K562 (cell line): ENCODE measurements around the gene BRSK1. TPM values are rescaled to one million over a fixed set of nuclear protein-coding genes. Genes with fewer than 3 reads are reported as not detected.

Experiments used
- BHLHE40 ChIP-seq: IDR thresholded peaks from 2 replicates; pipeline ENCODE4 v1.6.1; 2011; ENCODE audit warnings: low read length, improper control_type of control experiment
- BRF1 ChIP-seq: IDR thresholded peaks from 3 replicates; pipeline ENCODE4 v1.6.1; 2011; ENCODE audit warnings: borderline replicate concordance, mild to moderate bottlenecking; ENCODE audit not compliant: insufficient read length; ENCODE audit errors: extremely low read depth
- CTBP1 ChIP-seq: fragments of 450-650 bp; IDR thresholded peaks from 2 replicates; pipeline ENCODE4 v1.6.1; 2016; ENCODE audit warnings: borderline replicate concordance
- E2F3 ChIP-seq: fragments of 250-450 bp; sonication (Bioruptor Pico); IDR thresholded peaks from 2 replicates; pipeline ENCODE4 v1.4.0; 2020; ENCODE audit warnings: mild to moderate bottlenecking
- EHMT2 ChIP-seq: fragments of 450-650 bp; IDR thresholded peaks from 2 replicates; pipeline ENCODE4 v1.6.1; 2018; ENCODE audit warnings: antibody characterized with exemption
- GABPB1 ChIP-seq: sonication (generic); formaldehyde crosslinking; IDR thresholded peaks from 2 replicates; pipeline ENCODE4 v1.8.0; 2022; ENCODE audit warnings: mild to moderate bottlenecking, missing genetic modification reagents
- IFI16 ChIP-seq: fragments of 250-450 bp; sonication (Bioruptor Pico); IDR thresholded peaks from 2 replicates; pipeline ENCODE4 v2.1.2; 2022; ENCODE audit warnings: mild to moderate bottlenecking, inconsistent platforms
- KLF10 ChIP-seq: fragments of 250-450 bp; sonication (Bioruptor Pico); IDR thresholded peaks from 2 replicates; pipeline ENCODE4 v1.6.1; 2021; ENCODE audit warnings: matching md5 sums
- PHF20 ChIP-seq: fragments of 450-650 bp; IDR thresholded peaks from 2 replicates; pipeline ENCODE4 v1.6.1; 2018; ENCODE audit not compliant: partially characterized antibody
- SAP30 ChIP-seq: fragments of 200-600 bp; sonication (generic); IDR thresholded peaks from 2 replicates; pipeline ENCODE4 v1.6.1; 2012; ENCODE audit warnings: borderline replicate concordance, low read depth, mild to moderate bottlenecking, moderate library complexity, low read length, control low read depth, inconsistent platforms; ENCODE audit not compliant: insufficient read depth, poor library complexity, severe bottlenecking
- SRF ChIP-seq, 2 experiments: fragments of 250-450, 450-650 bp in 1 of 2; sonication (Bioruptor Pico) in 1 of 2; sonication (generic) in 1 of 2; formaldehyde crosslinking; IDR thresholded peaks; 2 replicates each; pipeline versions ENCODE4 v1.5.0 to v1.5.1; 2020 to 2022; ENCODE audit warnings: mild to moderate bottlenecking in 1 of 2, missing genetic modification reagents in 1 of 2
- TCFL5 ChIP-seq: fragments of 250-450 bp; sonication (Bioruptor Pico); conservative IDR thresholded peaks from 2 replicates; pipeline ENCODE4 v1.6.1; 2021; ENCODE audit warnings: mild to moderate bottlenecking, moderate library complexity, matching md5 sums
- ZKSCAN3 ChIP-seq: fragments of 250-450 bp; sonication (Bioruptor Pico); IDR thresholded peaks from 2 replicates; pipeline ENCODE4 v1.4.0; 2020
- ZNF445 ChIP-seq: fragments of 250-450 bp; sonication (Bioruptor Pico); IDR thresholded peaks from 2 replicates; pipeline ENCODE4 v1.4.0; 2020; ENCODE audit warnings: low read depth, mild to moderate bottlenecking, moderate library complexity
- ZNF766 ChIP-seq: fragments of 200-800 bp; sonication (Bioruptor generic); conservative IDR thresholded peaks from 2 replicates; pipeline ENCODE4 v1.6.1; 2016; ENCODE audit warnings: missing genetic modification characterization, missing compliant biosample characterization
- ZSCAN32 ChIP-seq: fragments of 450-650 bp; formaldehyde crosslinking; IDR thresholded peaks from 2 replicates; pipeline ENCODE4 v1.4.0; 2020; ENCODE audit warnings: mild to moderate bottlenecking, moderate library complexity
- polyA plus RNA-seq, 8 experiments: library from polyadenylated mRNA; depleted of rRNA in 4 of 8; stranded (reverse) in 5 of 8; unstranded in 3 of 8; fragments of >200 nt; fragmentation: Nextera tagmentation in 2 of 8; fragmentation: Illumina TruSeq in 1 of 8; extraction: Ambion mirVana in 2 of 8; extraction: Trizol in 1 of 8; gene quantifications; 2 replicates each; pipeline versions ENCODE4 v1.2.1 to v1.2.3, GENCODE V29; 2011 to 2014; ENCODE audit warnings: inconsistent platforms in 1 of 8, missing spikeins in 1 of 8
- total RNA-seq, 7 experiments: library from RNA; depleted of rRNA in 6 of 7; stranded (reverse); fragments of >200 nt in 6 of 7; fragmentation: Illumina TruSeq in 2 of 7; extraction: Trizol in 2 of 7; gene quantifications; 2 replicates each; pipeline versions ENCODE4 v1.2.1 to v1.2.3, GENCODE V29; 2011 to 2021; ENCODE audit warnings: low replicate concordance in 1 of 7
- TF ChIP-seq, protein P1 (sequence below): sonication (generic); formaldehyde crosslinking; IDR thresholded peaks from 2 replicates; pipeline ENCODE4 v1.8.1; 2023; ENCODE audit warnings: mild to moderate bottlenecking, missing genetic modification reagents, moderate library complexity
- TF ChIP-seq, protein P2 (sequence below): fragments of 450-650 bp; IDR thresholded peaks from 2 replicates; pipeline ENCODE4 v1.6.1; 2016; ENCODE audit warnings: missing biosample characterization, missing genetic modification characterization
- TF ChIP-seq, protein P3 (sequence below): fragments of 250-450 bp; sonication (Bioruptor Pico); IDR thresholded peaks from 2 replicates; pipeline ENCODE4 v1.5.0; 2020; ENCODE audit warnings: mild to moderate bottlenecking
- TF ChIP-seq, protein P4 (sequence below): IDR thresholded peaks from 2 replicates; pipeline ENCODE4 v1.6.1; 2011; ENCODE audit not compliant: insufficient read length; ENCODE audit errors: extremely low read depth
- TF ChIP-seq, protein P5 (sequence below), 2 experiments: fragments of 450-650 bp in 1 of 2; sonication (generic) in 1 of 2; formaldehyde crosslinking; conservative IDR thresholded peaks; 2 replicates each; pipeline versions ENCODE4 v1.4.0 to v1.8.1; 2020 to 2022; ENCODE audit warnings: mild to moderate bottlenecking in 1 of 2, missing genetic modification reagents in 1 of 2
- TF ChIP-seq, protein P6 (sequence below): fragments of 450-650 bp; formaldehyde crosslinking; IDR thresholded peaks from 2 replicates; pipeline ENCODE4 v1.4.0; 2022; ENCODE audit warnings: mild to moderate bottlenecking, moderate library complexity

Gene BRSK1
- total and polyA plus RNA-seq, 9 of the 15 experiments (the other 6 are each of a cell fraction or from before 2014, with no cell fraction given), result 1.7 to 9.3 (median 3.8) TPM; not detected in 2

DNA sequence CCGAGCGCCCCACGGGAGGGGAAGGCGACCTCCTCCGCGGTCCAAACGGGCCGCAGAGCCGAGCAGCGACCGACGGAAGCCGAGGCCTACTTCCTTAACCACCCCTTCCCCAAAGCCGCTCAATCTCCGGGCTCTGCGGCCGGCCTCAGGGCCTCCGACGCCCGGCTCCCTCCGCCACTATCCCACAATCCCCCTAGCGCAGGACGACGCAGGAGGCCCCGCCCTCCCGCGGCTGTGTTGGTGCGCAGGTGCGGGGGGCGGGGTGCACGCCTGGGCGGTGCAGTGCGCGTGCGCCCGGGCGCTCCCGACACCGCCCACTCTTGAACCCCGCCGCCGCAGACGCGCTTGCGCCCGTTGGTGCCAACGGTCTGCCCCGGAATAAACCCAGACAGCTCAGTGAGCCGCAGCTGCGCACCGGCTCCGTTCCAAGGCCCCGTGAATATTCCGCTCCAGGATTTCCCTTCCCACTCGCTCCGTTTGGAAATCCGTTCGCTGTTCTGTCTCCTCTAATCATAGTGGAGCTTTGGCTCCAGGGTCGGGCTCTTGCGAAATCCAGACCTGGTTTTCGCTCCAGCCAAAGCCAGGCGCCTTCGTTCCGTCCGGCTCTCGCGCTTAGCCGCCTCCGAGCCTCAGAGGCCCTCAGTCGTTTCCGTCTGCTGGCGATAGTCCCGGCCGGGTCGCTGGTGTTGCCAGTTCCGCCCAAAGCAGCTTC, 24.8 kb upstream of the BRSK1 start, which contains the start of gene PPP6R1 (continued):
- TF ChIP-seq BHLHE40 (peak; percentile 83), SRF (CRISPR knock-in tag; IDR thresholded peaks at IDR 0.05) (no peak; a peak in 1 of 4 replicates), ZSCAN32 (CRISPR knock-in tag) (no peak), SAP30 (no peak), CTBP1 (peak; percentile 97), GABPB1 (CRISPR knock-in tag) (peak; percentile 88; the same call in 1 of the 2 replicates), E2F3 (CRISPR knock-in tag) (no peak; the same call in 1 of the 2 replicates), EHMT2 (no peak), ZKSCAN3 (no peak), TCFL5 (CRISPR knock-in tag) (no peak), ZNF445 (CRISPR knock-in tag) (no peak), IFI16 (CRISPR knock-in tag) (no peak), KLF10 (no peak), PHF20 (peak; percentile 70), ZNF766 (CRISPR knock-in tag) (peak; percentile 94), BRF1 (no peak)
- TF ChIP-seq, protein P1, sequence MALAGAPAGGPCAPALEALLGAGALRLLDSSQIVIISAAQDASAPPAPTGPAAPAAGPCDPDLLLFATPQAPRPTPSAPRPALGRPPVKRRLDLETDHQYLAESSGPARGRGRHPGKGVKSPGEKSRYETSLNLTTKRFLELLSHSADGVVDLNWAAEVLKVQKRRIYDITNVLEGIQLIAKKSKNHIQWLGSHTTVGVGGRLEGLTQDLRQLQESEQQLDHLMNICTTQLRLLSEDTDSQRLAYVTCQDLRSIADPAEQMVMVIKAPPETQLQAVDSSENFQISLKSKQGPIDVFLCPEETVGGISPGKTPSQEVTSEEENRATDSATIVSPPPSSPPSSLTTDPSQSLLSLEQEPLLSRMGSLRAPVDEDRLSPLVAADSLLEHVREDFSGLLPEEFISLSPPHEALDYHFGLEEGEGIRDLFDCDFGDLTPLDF (CRISPR knock-in tag), result peak; percentile 82
- TF ChIP-seq, protein P2, sequence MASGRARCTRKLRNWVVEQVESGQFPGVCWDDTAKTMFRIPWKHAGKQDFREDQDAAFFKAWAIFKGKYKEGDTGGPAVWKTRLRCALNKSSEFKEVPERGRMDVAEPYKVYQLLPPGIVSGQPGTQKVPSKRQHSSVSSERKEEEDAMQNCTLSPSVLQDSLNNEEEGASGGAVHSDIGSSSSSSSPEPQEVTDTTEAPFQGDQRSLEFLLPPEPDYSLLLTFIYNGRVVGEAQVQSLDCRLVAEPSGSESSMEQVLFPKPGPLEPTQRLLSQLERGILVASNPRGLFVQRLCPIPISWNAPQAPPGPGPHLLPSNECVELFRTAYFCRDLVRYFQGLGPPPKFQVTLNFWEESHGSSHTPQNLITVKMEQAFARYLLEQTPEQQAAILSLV (tag), result peak; percentile 64
- TF ChIP-seq, protein P3, sequence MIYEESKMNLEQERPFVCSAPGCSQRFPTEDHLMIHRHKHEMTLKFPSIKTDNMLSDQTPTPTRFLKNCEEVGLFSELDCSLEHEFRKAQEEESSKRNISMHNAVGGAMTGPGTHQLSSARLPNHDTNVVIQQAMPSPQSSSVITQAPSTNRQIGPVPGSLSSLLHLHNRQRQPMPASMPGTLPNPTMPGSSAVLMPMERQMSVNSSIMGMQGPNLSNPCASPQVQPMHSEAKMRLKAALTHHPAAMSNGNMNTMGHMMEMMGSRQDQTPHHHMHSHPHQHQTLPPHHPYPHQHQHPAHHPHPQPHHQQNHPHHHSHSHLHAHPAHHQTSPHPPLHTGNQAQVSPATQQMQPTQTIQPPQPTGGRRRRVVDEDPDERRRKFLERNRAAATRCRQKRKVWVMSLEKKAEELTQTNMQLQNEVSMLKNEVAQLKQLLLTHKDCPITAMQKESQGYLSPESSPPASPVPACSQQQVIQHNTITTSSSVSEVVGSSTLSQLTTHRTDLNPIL, result no peak
- TF ChIP-seq, protein P4, sequence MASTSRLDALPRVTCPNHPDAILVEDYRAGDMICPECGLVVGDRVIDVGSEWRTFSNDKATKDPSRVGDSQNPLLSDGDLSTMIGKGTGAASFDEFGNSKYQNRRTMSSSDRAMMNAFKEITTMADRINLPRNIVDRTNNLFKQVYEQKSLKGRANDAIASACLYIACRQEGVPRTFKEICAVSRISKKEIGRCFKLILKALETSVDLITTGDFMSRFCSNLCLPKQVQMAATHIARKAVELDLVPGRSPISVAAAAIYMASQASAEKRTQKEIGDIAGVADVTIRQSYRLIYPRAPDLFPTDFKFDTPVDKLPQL, result no peak
- TF ChIP-seq, protein P5, sequence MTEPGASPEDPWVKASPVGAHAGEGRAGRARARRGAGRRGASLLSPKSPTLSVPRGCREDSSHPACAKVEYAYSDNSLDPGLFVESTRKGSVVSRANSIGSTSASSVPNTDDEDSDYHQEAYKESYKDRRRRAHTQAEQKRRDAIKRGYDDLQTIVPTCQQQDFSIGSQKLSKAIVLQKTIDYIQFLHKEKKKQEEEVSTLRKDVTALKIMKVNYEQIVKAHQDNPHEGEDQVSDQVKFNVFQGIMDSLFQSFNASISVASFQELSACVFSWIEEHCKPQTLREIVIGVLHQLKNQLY (CRISPR knock-in tag; conservative IDR thresholded peaks at IDR 0.05), result no peak
- TF ChIP-seq, protein P6, sequence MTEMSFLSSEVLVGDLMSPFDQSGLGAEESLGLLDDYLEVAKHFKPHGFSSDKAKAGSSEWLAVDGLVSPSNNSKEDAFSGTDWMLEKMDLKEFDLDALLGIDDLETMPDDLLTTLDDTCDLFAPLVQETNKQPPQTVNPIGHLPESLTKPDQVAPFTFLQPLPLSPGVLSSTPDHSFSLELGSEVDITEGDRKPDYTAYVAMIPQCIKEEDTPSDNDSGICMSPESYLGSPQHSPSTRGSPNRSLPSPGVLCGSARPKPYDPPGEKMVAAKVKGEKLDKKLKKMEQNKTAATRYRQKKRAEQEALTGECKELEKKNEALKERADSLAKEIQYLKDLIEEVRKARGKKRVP (CRISPR knock-in tag), result no peak
